Neural cell (in vitro differentiated cells): ENCODE results near the gene INPP4B. TPM values are rescaled to one million over a fixed set of nuclear protein-coding genes. Genes with fewer than 3 reads are reported as not detected.

Experiments used
- H2AFZ ChIP-seq: fragments of 200-600, 300-800 bp; sonication (generic), shearing (Covaris generic); 2 replicates; pipeline ENCODE4 v1.6.0; 2014; ENCODE audit warnings: low read depth, mild to moderate bottlenecking, antibody characterized with exemption, low read length, moderate library complexity
- H3F3A ChIP-seq: fragments of 200-600 bp; shearing (Covaris generic); 2 replicates; pipeline ENCODE4 v1.6.1; 2016; ENCODE audit warnings: mild to moderate bottlenecking, moderate library complexity, mixed read lengths, antibody characterized with exemption, low read length; ENCODE audit not compliant: insufficient read depth, poor library complexity, severe bottlenecking
- H3K27ac ChIP-seq: fragments of 200-600, 300-800 bp; sonication (generic), shearing (Covaris generic); 2 replicates; pipeline ENCODE4 v1.5.1; 2014; ENCODE audit warnings: mild to moderate bottlenecking, low read length, moderate library complexity
- H3K27me3 ChIP-seq: fragments of 300-800, 200-600 bp; sonication (generic), shearing (Covaris generic); 2 replicates; pipeline ENCODE4 v1.6.0; 2014; ENCODE audit warnings: mild to moderate bottlenecking, low read depth, low read length, moderate library complexity; ENCODE audit not compliant: insufficient read depth
- H3K36me3 ChIP-seq: fragments of 300-800, 200-600 bp; sonication (generic), shearing (Covaris generic); 2 replicates; pipeline ENCODE4 v1.5.1; 2014; ENCODE audit warnings: mild to moderate bottlenecking, antibody characterized with exemption, low read length, moderate library complexity; ENCODE audit not compliant: insufficient read depth
- H3K4me2 ChIP-seq: fragments of 300-800, 200-600 bp; sonication (generic), shearing (Covaris generic); 2 replicates; pipeline ENCODE4 v1.6.0; 2014; ENCODE audit warnings: mild to moderate bottlenecking, low read length
- H3K4me3 ChIP-seq: fragments of 300-800, 200-600 bp; sonication (generic), shearing (Covaris generic); 2 replicates; pipeline ENCODE4 v1.5.1; 2014; ENCODE audit warnings: mild to moderate bottlenecking, low read length, moderate library complexity
- H3K79me2 ChIP-seq: fragments of 200-600 bp; shearing (Covaris generic); replicated peaks from 2 replicates; pipeline ENCODE4 v1.6.0; 2014; ENCODE audit warnings: mild to moderate bottlenecking, low read length, moderate library complexity; ENCODE audit not compliant: insufficient read depth
- H3K9ac ChIP-seq: fragments of 300-800, 200-600 bp; sonication (generic), shearing (Covaris generic); 2 replicates; pipeline ENCODE4 v1.6.1; 2016; ENCODE audit warnings: mild to moderate bottlenecking, low read length, mixed read lengths
- H3K9me2 ChIP-seq: fragments of 200-600 bp; shearing (Covaris generic); 2 replicates; pipeline ENCODE4 v1.6.1; 2016; ENCODE audit warnings: mild to moderate bottlenecking, low read length, mixed read lengths; ENCODE audit not compliant: insufficient read depth
- H3K9me3 ChIP-seq: fragments of 200-600, 300-800 bp; sonication (generic), shearing (Covaris generic); 2 replicates; pipeline ENCODE4 v1.6.1; 2016; ENCODE audit warnings: mild to moderate bottlenecking, mixed run types, low read length, moderate library complexity, mixed read lengths
- H4K20me1 ChIP-seq: fragments of 200-600 bp; shearing (Covaris generic); 2 replicates; pipeline ENCODE4 v1.6.1; 2016; ENCODE audit warnings: mild to moderate bottlenecking, mixed run types; ENCODE audit not compliant: insufficient read depth
- CTCF ChIP-seq: fragments of 450-650 bp; IDR thresholded peaks from 2 replicates; pipeline ENCODE4 v1.5.1; 2014; ENCODE audit warnings: antibody characterized with exemption, mild to moderate bottlenecking, moderate library complexity; ENCODE audit not compliant: poor library complexity, severe bottlenecking
- EP300 ChIP-seq: fragments of 450-650 bp; conservative IDR thresholded peaks from 2 replicates; pipeline ENCODE4 v1.6.1; 2014; ENCODE audit warnings: antibody characterized with exemption, mild to moderate bottlenecking, moderate library complexity; ENCODE audit not compliant: poor library complexity, severe bottlenecking
- EZH2 ChIP-seq: fragments of 200-600, 300-800 bp; shearing (Covaris generic), sonication (generic); IDR thresholded peaks from 2 replicates; pipeline ENCODE4 v1.6.1; 2014; ENCODE audit warnings: antibody characterized with exemption, low read length, borderline replicate concordance, mild to moderate bottlenecking; ENCODE audit not compliant: insufficient read depth, poor library complexity, severe bottlenecking
- MXI1 ChIP-seq: fragments of 450-650 bp; conservative IDR thresholded peaks from 2 replicates; pipeline ENCODE4 v1.6.1; 2014; ENCODE audit warnings: antibody characterized with exemption, mild to moderate bottlenecking; ENCODE audit not compliant: poor library complexity, severe bottlenecking
- POLR2AphosphoS5 ChIP-seq: IDR thresholded peaks from 2 replicates; pipeline ENCODE4 v1.6.1; 2012
- RAD21 ChIP-seq: fragments of 450-650 bp; conservative IDR thresholded peaks from 2 replicates; pipeline ENCODE4 v1.6.1; 2014; ENCODE audit warnings: antibody characterized with exemption, mild to moderate bottlenecking, moderate library complexity
- REST ChIP-seq: IDR thresholded peaks from 2 replicates; pipeline ENCODE4 v1.6.1; 2012; ENCODE audit warnings: borderline replicate concordance
- SMC3 ChIP-seq: fragments of 450-650 bp; conservative IDR thresholded peaks from 2 replicates; pipeline ENCODE4 v1.6.1; 2014; ENCODE audit warnings: antibody characterized with exemption, mild to moderate bottlenecking, moderate library complexity; ENCODE audit not compliant: poor library complexity
- TAF1 ChIP-seq: IDR thresholded peaks from 2 replicates; pipeline ENCODE4 v1.6.1; 2012; ENCODE audit warnings: low read depth
- polyA plus RNA-seq: library from polyadenylated mRNA; depleted of rRNA; stranded (reverse); fragments of >200 nt; gene quantifications from 2 replicates; pipeline ENCODE4 v1.2.3, GENCODE V29; 2014

The INPP4B gene
- polyA plus RNA-seq, 1 donor from 2014 or later = 0.30 TPM

- no peak overlapping the region for H3K4me2 ChIP-seq
- H2AFZ ChIP-seq = no peak overlapping the region
- no peaks in the 10 kb centered on the region for H3K9me2 ChIP-seq
- TF ChIP-seq EZH2 = no peak
- no peak for TF ChIP-seq EP300
- no peak for TF ChIP-seq REST
- no peak for TF ChIP-seq CTCF
- no peak for TF ChIP-seq POLR2AphosphoS5
- TF ChIP-seq SMC3 = no peak
- TF ChIP-seq RAD21 = no peak
- no peak for TF ChIP-seq TAF1
- no peak for TF ChIP-seq MXI1
- H4K20me1 ChIP-seq = no peaks in the 10 kb centered on the region
- no peaks in the 10 kb centered on the region for H3K36me3 ChIP-seq
- no peaks in the 10 kb centered on the region for H3K27me3 ChIP-seq
- H3K27ac ChIP-seq = no peak overlapping the region
- H3K9ac ChIP-seq = no peak overlapping the region
- no peaks in the 10 kb centered on the region for H3K9me3 ChIP-seq
- H3F3A ChIP-seq = no peaks in the 10 kb centered on the region
- H3K79me2 ChIP-seq = no peaks in the 10 kb centered on the region
- H3K4me3 ChIP-seq = no peak overlapping the region
Measured at GRCh38 chr4:142875117-142875516, 29.0 kb upstream of the INPP4B start.

GRCh38 chr4:142874684-142875083 is 28.6 kb upstream of the INPP4B start:
- Histone ChIP-seq H4K20me1 (no peaks in the 10 kb centered on the region), H3K9me2 (no peaks in the 10 kb centered on the region), H3K9me3 (no peaks in the 10 kb centered on the region), H3K4me2 (no peak overlapping the region), H3K79me2 (no peaks in the 10 kb centered on the region), H3K4me3 (no peak overlapping the region), H3F3A (no peaks in the 10 kb centered on the region), H3K27ac (no peak overlapping the region), H2AFZ (no peak overlapping the region), H3K36me3 (no peaks in the 10 kb centered on the region), H3K27me3 (no peaks in the 10 kb centered on the region), H3K9ac (no peak overlapping the region)
- no peak for TF ChIP-seq MXI1
- TF ChIP-seq EP300 = no peak
- no peak for TF ChIP-seq POLR2AphosphoS5
- no peak for TF ChIP-seq EZH2

GRCh38 chr4:142866685-142867084 is 20.6 kb upstream of the INPP4B start:
- H3K4me2 ChIP-seq = no peak overlapping the region
- TF ChIP-seq RAD21 (no peak), REST (no peak), CTCF (no peak), POLR2AphosphoS5 (no peak), SMC3 (no peak), MXI1 (no peak), TAF1 (no peak), EP300 (no peak), EZH2 (no peak)

More at GRCh38 chr4:142866685-142867084, 20.6 kb upstream of the INPP4B start:
- no peak overlapping the region for H3K27ac ChIP-seq
- no peaks in the 10 kb centered on the region for H3K9me3 ChIP-seq
- H3F3A ChIP-seq = no peaks in the 10 kb centered on the region
- no peaks in the 10 kb centered on the region for H4K20me1 ChIP-seq
- H3K9me2 ChIP-seq = no peaks in the 10 kb centered on the region
- no peaks in the 10 kb centered on the region for H3K27me3 ChIP-seq
- H2AFZ ChIP-seq = no peak overlapping the region
- no peak overlapping the region for H3K4me3 ChIP-seq
- H3K9ac ChIP-seq = no peak overlapping the region
- H3K36me3 ChIP-seq = no peaks in the 10 kb centered on the region
- H3K79me2 ChIP-seq = no peaks in the 10 kb centered on the region
